Transverse colon (tissue), 4 donors: ENCODE measurements around the gene VPS26C. TPM values are rescaled to one million over a fixed set of nuclear protein-coding genes. Genes with fewer than 3 reads are reported as not detected.

Experiments
- DNase-seq: peaks from one replicate; pipeline ENCODE4 v3.0.0-alpha.2; 2019
- H3K27ac ChIP-seq, 4 donors: fragments of 200-600 bp; sonication (generic); 2 replicates each; pipeline ENCODE4 v1.5.1; 2016 to 2018; ENCODE audit warnings: inconsistent platforms in 4 of 4
- H3K27me3 ChIP-seq: fragments of 200-600 bp; sonication (generic); 2 replicates; pipeline ENCODE4 v1.5.1; 2017; ENCODE audit warnings: inconsistent platforms
- H3K36me3 ChIP-seq, 4 donors: fragments of 200-600 bp; sonication (generic); 2 replicates each; pipeline ENCODE4 v1.5.1; 2017 to 2019; ENCODE audit warnings: inconsistent platforms in 4 of 4
- H3K4me1 ChIP-seq, 4 donors: fragments of 200-600 bp; sonication (generic); 2 replicates each; pipeline ENCODE4 v1.5.1; 2017 to 2020; ENCODE audit warnings: inconsistent platforms in 4 of 4
- H3K4me3 ChIP-seq, 4 donors: fragments of 200-600 bp; sonication (generic); 1 replicate in 1 of 4; 2 replicates in 3 of 4; pipeline versions ENCODE4 v1.5.1 to v1.6.1; 2017 to 2019; ENCODE audit warnings: inconsistent platforms in 4 of 4
- H3K9me3 ChIP-seq, 2 donors: fragments of 200-600 bp; sonication (generic); 2 replicates each; pipeline ENCODE4 v1.5.1; 2017 to 2019; ENCODE audit warnings: inconsistent platforms in 2 of 2
- CTCF ChIP-seq, 5 experiments: fragments of 200-600 bp in 3 of 5; fragments of 450-650 bp in 2 of 5; sonication (generic) in 3 of 5; IDR thresholded peaks; 1 replicate in 2 of 5; 2 replicates in 3 of 5; pipeline ENCODE4 v1.5.1; 2016 to 2017; ENCODE audit warnings: antibody characterized with exemption in 5 of 5, inconsistent platforms in 3 of 5, mild to moderate bottlenecking in 2 of 5, moderate library complexity in 1 of 5
- EP300 ChIP-seq: sonication (generic); formaldehyde crosslinking; IDR thresholded peaks from one replicate; pipeline ENCODE4 v1.6.1; 2017; ENCODE audit warnings: antibody characterized with exemption, low read depth
- POLR2A ChIP-seq: fragments of 450-650 bp; IDR thresholded peaks from one replicate; pipeline ENCODE4 v1.6.1; 2016; ENCODE audit warnings: antibody characterized with exemption, mild to moderate bottlenecking, moderate library complexity
- POLR2AphosphoS5 ChIP-seq, 3 donors: sonication (generic); formaldehyde crosslinking; IDR thresholded peaks; one replicate each; pipeline ENCODE4 v1.6.1; 2016; ENCODE audit warnings: antibody characterized with exemption in 3 of 3
- WGBS, 2 donors: methylation state at CpG; one replicate each; pipeline ENCODE4 v1.1.5; 2018; ENCODE audit warnings: low coverage in 1 of 2; 5-methylcytosine and 5-hydroxymethylcytosine counted together
- in situ Hi-C, 4 donors: fragments of 200-750 bp; cut with MboI; loops; one replicate each; pipeline versions ENCODE4 v1.15.0 to v1.15.1; 2017; ENCODE audit warnings: low sequenced_read_pairs in 3 of 4, low pct_ligation_motif_present in 1 of 4, low pct_unique_long_range_greater_than_20kb in 1 of 4
- intact Hi-C: fragments of 100-400 bp; cut with DNase I; formaldehyde crosslinking; loops from one replicate; pipeline ENCODE4 v1.15.1; 2023; ENCODE audit warnings: low total_unique reads
- total RNA-seq, 4 donors: library from RNA; depleted of rRNA; stranded (reverse); fragments of >200 nt; gene quantifications; one replicate each; pipeline ENCODE4 v1.1.0, GENCODE V29; 2016

The VPS26C gene
- total RNA-seq, 4 donors from 2014 or later = 86.5 to 146 (median 108) TPM

- in situ Hi-C loops (no loop called here), intact Hi-C loops (no loop called here)
- Histone ChIP-seq H3K9me3 (no peaks in the 10 kb centered on the region), H3K27me3 (no peaks in the 10 kb centered on the region), H3K27ac (no peak overlapping the region), H3K36me3 (peaks cover 0 to 70% (median 28%) of the 10 kb centered on the region in 4 donors), H3K4me1 (no peaks in the 10 kb centered on the region), H3K4me3 (no peak overlapping the region)
- no peak for TF ChIP-seq EP300
- no peak for TF ChIP-seq POLR2AphosphoS5 (IDR thresholded peaks at IDR 0.05)
- no peak for TF ChIP-seq CTCF (IDR thresholded peaks at IDR 0.05)
- TF ChIP-seq POLR2A = no peak
- DNase-seq = no peak
- WGBS, 2 donors = 93 to 97% methylated on average over 10 to 37 of the region's 38 CpGs
Measured at GRCh38 chr21:37227071-37228002, 39.8 kb downstream of the VPS26C start.

GRCh38 chr21:37226041-37226920, 40.9 kb downstream of the VPS26C start:
- TF ChIP-seq CTCF (IDR thresholded peaks at IDR 0.05) (no peak), POLR2AphosphoS5 (IDR thresholded peaks at IDR 0.05) (no peak), POLR2A (no peak), EP300 (no peak)
- H3K27me3 ChIP-seq = no peaks in the 10 kb centered on the region
- H3K36me3 ChIP-seq = peaks cover 0 to 60% (median 28%) of the 10 kb centered on the region in 4 donors
- intact Hi-C loops = no loop called here
- 83 to 91% methylated on average over 2 to 18 of the region's 18 CpGs for WGBS, 2 donors
- H3K4me3 ChIP-seq = no peak overlapping the region
- DNase-seq = no peak
- in situ Hi-C loops = no loop called here
- no peaks in the 10 kb centered on the region for H3K9me3 ChIP-seq
- H3K4me1 ChIP-seq = peaks cover 0 to 3% (median 1%) of the 10 kb centered on the region in 4 donors
- no peak overlapping the region for H3K27ac ChIP-seq

GRCh38 chr21:37224861-37225839, 42.0 kb downstream of the VPS26C start:
- Histone ChIP-seq H3K36me3 (peaks cover 0 to 55% (median 26%) of the 10 kb centered on the region in 4 donors), H3K9me3 (no peaks in the 10 kb centered on the region), H3K27me3 (no peaks in the 10 kb centered on the region), H3K4me3 (no peak overlapping the region), H3K27ac (no peak overlapping the region), H3K4me1 (peaks cover 0 to 12% (median 5%) of the 10 kb centered on the region in 4 donors)
- WGBS, 2 donors = 50 to 80% methylated on average over 1 to 21 of the region's 21 CpGs
- no peak for DNase-seq
- intact Hi-C loops = no loop called here
- in situ Hi-C loops = no loop called here
- TF ChIP-seq EP300 (no peak), CTCF (IDR thresholded peaks at IDR 0.05) (no peak)
